Neural cell (in vitro differentiated cells): ENCODE measurements around the gene SIDT1. TPM values are rescaled to one million over a fixed set of nuclear protein-coding genes. Genes with fewer than 3 reads are reported as not detected.
"Not testable (repeated sequence)": the region's sequence is repeated elsewhere in the genome, so short reads cannot be mapped to it uniquely, and the experiment has no call there.

ENCODE experiments used
- H2AFZ ChIP-seq: fragments of 200-600, 300-800 bp; sonication (generic), shearing (Covaris generic); 2 replicates; pipeline ENCODE4 v1.6.0; 2014; ENCODE audit warnings: low read depth, mild to moderate bottlenecking, antibody characterized with exemption, low read length, moderate library complexity
- H3F3A ChIP-seq: fragments of 200-600 bp; shearing (Covaris generic); 2 replicates; pipeline ENCODE4 v1.6.1; 2016; ENCODE audit warnings: mild to moderate bottlenecking, moderate library complexity, mixed read lengths, antibody characterized with exemption, low read length; ENCODE audit not compliant: insufficient read depth, poor library complexity, severe bottlenecking
- H3K27ac ChIP-seq: fragments of 200-600, 300-800 bp; sonication (generic), shearing (Covaris generic); 2 replicates; pipeline ENCODE4 v1.5.1; 2014; ENCODE audit warnings: mild to moderate bottlenecking, low read length, moderate library complexity
- H3K27me3 ChIP-seq: fragments of 300-800, 200-600 bp; sonication (generic), shearing (Covaris generic); 2 replicates; pipeline ENCODE4 v1.6.0; 2014; ENCODE audit warnings: mild to moderate bottlenecking, low read depth, low read length, moderate library complexity; ENCODE audit not compliant: insufficient read depth
- H3K36me3 ChIP-seq: fragments of 300-800, 200-600 bp; sonication (generic), shearing (Covaris generic); 2 replicates; pipeline ENCODE4 v1.5.1; 2014; ENCODE audit warnings: mild to moderate bottlenecking, antibody characterized with exemption, low read length, moderate library complexity; ENCODE audit not compliant: insufficient read depth
- H3K4me2 ChIP-seq: fragments of 300-800, 200-600 bp; sonication (generic), shearing (Covaris generic); 2 replicates; pipeline ENCODE4 v1.6.0; 2014; ENCODE audit warnings: mild to moderate bottlenecking, low read length
- H3K4me3 ChIP-seq: fragments of 300-800, 200-600 bp; sonication (generic), shearing (Covaris generic); 2 replicates; pipeline ENCODE4 v1.5.1; 2014; ENCODE audit warnings: mild to moderate bottlenecking, low read length, moderate library complexity
- H3K79me2 ChIP-seq: fragments of 200-600 bp; shearing (Covaris generic); replicated peaks from 2 replicates; pipeline ENCODE4 v1.6.0; 2014; ENCODE audit warnings: mild to moderate bottlenecking, low read length, moderate library complexity; ENCODE audit not compliant: insufficient read depth
- H3K9ac ChIP-seq: fragments of 300-800, 200-600 bp; sonication (generic), shearing (Covaris generic); 2 replicates; pipeline ENCODE4 v1.6.1; 2016; ENCODE audit warnings: mild to moderate bottlenecking, low read length, mixed read lengths
- H3K9me2 ChIP-seq: fragments of 200-600 bp; shearing (Covaris generic); 2 replicates; pipeline ENCODE4 v1.6.1; 2016; ENCODE audit warnings: mild to moderate bottlenecking, low read length, mixed read lengths; ENCODE audit not compliant: insufficient read depth
- H3K9me3 ChIP-seq: fragments of 200-600, 300-800 bp; sonication (generic), shearing (Covaris generic); 2 replicates; pipeline ENCODE4 v1.6.1; 2016; ENCODE audit warnings: mild to moderate bottlenecking, mixed run types, low read length, moderate library complexity, mixed read lengths
- H4K20me1 ChIP-seq: fragments of 200-600 bp; shearing (Covaris generic); 2 replicates; pipeline ENCODE4 v1.6.1; 2016; ENCODE audit warnings: mild to moderate bottlenecking, mixed run types; ENCODE audit not compliant: insufficient read depth
- EP300 ChIP-seq: fragments of 450-650 bp; conservative IDR thresholded peaks from 2 replicates; pipeline ENCODE4 v1.6.1; 2014; ENCODE audit warnings: antibody characterized with exemption, mild to moderate bottlenecking, moderate library complexity; ENCODE audit not compliant: poor library complexity, severe bottlenecking
- EZH2 ChIP-seq: fragments of 200-600, 300-800 bp; shearing (Covaris generic), sonication (generic); IDR thresholded peaks from 2 replicates; pipeline ENCODE4 v1.6.1; 2014; ENCODE audit warnings: antibody characterized with exemption, low read length, borderline replicate concordance, mild to moderate bottlenecking; ENCODE audit not compliant: insufficient read depth, poor library complexity, severe bottlenecking
- MXI1 ChIP-seq: fragments of 450-650 bp; conservative IDR thresholded peaks from 2 replicates; pipeline ENCODE4 v1.6.1; 2014; ENCODE audit warnings: antibody characterized with exemption, mild to moderate bottlenecking; ENCODE audit not compliant: poor library complexity, severe bottlenecking
- POLR2AphosphoS5 ChIP-seq: IDR thresholded peaks from 2 replicates; pipeline ENCODE4 v1.6.1; 2012
- RAD21 ChIP-seq: fragments of 450-650 bp; conservative IDR thresholded peaks from 2 replicates; pipeline ENCODE4 v1.6.1; 2014; ENCODE audit warnings: antibody characterized with exemption, mild to moderate bottlenecking, moderate library complexity
- SMC3 ChIP-seq: fragments of 450-650 bp; conservative IDR thresholded peaks from 2 replicates; pipeline ENCODE4 v1.6.1; 2014; ENCODE audit warnings: antibody characterized with exemption, mild to moderate bottlenecking, moderate library complexity; ENCODE audit not compliant: poor library complexity
- TAF1 ChIP-seq: IDR thresholded peaks from 2 replicates; pipeline ENCODE4 v1.6.1; 2012; ENCODE audit warnings: low read depth
- polyA plus RNA-seq: library from polyadenylated mRNA; depleted of rRNA; stranded (reverse); fragments of >200 nt; gene quantifications from 2 replicates; pipeline ENCODE4 v1.2.3, GENCODE V29; 2014
- TF ChIP-seq, protein P1 (sequence below): fragments of 450-650 bp; IDR thresholded peaks from 2 replicates; pipeline ENCODE4 v1.5.1; 2014; ENCODE audit warnings: antibody characterized with exemption, mild to moderate bottlenecking, moderate library complexity; ENCODE audit not compliant: poor library complexity, severe bottlenecking
- TF ChIP-seq, protein P2 (sequence below): IDR thresholded peaks from 2 replicates; pipeline ENCODE4 v1.6.1; 2012; ENCODE audit warnings: borderline replicate concordance

Gene SIDT1
- polyA plus RNA-seq, 1 donor from 2014 or later, result 0.22 TPM

DNA sequence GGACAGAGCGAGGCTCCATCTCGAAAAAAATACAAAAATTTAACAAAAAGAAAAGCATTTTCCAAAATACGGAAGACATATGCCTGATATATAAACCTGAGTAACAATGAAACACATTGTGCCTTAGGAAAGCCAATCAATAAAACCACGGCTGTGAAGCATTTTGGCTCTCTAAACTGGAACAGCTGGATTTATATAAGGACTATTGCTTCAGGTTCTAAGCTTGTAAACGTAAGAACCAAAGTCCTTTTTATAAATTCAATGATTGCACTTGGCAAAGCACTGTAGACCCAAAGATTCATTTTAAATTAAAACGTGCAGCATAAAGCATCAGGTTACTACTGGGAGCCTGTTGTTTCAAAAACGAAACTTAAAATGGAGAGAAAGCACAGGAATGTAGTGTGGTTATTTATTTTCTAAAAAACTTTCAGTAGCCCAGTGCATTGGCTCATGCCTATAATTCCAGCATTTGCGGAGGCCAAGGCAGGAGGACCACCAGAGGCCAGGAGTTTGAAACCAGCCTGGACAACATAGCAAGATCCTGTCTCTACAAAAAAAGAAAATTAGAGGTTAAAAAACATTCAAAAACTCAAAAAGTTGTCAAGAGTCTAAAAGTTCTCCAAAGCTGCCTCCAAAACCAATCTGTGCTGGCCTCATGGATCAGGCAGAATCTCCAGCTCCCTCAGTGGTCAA lies 102.6 kb downstream of the SIDT1 start:
- Histone ChIP-seq H3K4me3 (no peak overlapping the region), H2AFZ (no peak overlapping the region), H3K27ac (no peak overlapping the region), H3K9ac (no peak overlapping the region), H3F3A (no peaks in the 10 kb centered on the region), H3K36me3 (no peaks in the 10 kb centered on the region), H3K9me3 (no peaks in the 10 kb centered on the region), H4K20me1 (no peaks in the 10 kb centered on the region), H3K79me2 (no peaks in the 10 kb centered on the region), H3K4me2 (no peak overlapping the region), H3K9me2 (no peaks in the 10 kb centered on the region), H3K27me3 (no peaks in the 10 kb centered on the region)
- TF ChIP-seq, protein P1, sequence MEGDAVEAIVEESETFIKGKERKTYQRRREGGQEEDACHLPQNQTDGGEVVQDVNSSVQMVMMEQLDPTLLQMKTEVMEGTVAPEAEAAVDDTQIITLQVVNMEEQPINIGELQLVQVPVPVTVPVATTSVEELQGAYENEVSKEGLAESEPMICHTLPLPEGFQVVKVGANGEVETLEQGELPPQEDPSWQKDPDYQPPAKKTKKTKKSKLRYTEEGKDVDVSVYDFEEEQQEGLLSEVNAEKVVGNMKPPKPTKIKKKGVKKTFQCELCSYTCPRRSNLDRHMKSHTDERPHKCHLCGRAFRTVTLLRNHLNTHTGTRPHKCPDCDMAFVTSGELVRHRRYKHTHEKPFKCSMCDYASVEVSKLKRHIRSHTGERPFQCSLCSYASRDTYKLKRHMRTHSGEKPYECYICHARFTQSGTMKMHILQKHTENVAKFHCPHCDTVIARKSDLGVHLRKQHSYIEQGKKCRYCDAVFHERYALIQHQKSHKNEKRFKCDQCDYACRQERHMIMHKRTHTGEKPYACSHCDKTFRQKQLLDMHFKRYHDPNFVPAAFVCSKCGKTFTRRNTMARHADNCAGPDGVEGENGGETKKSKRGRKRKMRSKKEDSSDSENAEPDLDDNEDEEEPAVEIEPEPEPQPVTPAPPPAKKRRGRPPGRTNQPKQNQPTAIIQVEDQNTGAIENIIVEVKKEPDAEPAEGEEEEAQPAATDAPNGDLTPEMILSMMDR, result no peak
- TF ChIP-seq POLR2AphosphoS5, result no peak
- no peak for TF ChIP-seq TAF1
- TF ChIP-seq, protein P2, sequence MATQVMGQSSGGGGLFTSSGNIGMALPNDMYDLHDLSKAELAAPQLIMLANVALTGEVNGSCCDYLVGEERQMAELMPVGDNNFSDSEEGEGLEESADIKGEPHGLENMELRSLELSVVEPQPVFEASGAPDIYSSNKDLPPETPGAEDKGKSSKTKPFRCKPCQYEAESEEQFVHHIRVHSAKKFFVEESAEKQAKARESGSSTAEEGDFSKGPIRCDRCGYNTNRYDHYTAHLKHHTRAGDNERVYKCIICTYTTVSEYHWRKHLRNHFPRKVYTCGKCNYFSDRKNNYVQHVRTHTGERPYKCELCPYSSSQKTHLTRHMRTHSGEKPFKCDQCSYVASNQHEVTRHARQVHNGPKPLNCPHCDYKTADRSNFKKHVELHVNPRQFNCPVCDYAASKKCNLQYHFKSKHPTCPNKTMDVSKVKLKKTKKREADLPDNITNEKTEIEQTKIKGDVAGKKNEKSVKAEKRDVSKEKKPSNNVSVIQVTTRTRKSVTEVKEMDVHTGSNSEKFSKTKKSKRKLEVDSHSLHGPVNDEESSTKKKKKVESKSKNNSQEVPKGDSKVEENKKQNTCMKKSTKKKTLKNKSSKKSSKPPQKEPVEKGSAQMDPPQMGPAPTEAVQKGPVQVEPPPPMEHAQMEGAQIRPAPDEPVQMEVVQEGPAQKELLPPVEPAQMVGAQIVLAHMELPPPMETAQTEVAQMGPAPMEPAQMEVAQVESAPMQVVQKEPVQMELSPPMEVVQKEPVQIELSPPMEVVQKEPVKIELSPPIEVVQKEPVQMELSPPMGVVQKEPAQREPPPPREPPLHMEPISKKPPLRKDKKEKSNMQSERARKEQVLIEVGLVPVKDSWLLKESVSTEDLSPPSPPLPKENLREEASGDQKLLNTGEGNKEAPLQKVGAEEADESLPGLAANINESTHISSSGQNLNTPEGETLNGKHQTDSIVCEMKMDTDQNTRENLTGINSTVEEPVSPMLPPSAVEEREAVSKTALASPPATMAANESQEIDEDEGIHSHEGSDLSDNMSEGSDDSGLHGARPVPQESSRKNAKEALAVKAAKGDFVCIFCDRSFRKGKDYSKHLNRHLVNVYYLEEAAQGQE, result no peak
- TF ChIP-seq RAD21, result no peak
- TF ChIP-seq MXI1, result no peak
- no peak for TF ChIP-seq EZH2
- no peak for TF ChIP-seq SMC3
- no peak for TF ChIP-seq EP300

DNA sequence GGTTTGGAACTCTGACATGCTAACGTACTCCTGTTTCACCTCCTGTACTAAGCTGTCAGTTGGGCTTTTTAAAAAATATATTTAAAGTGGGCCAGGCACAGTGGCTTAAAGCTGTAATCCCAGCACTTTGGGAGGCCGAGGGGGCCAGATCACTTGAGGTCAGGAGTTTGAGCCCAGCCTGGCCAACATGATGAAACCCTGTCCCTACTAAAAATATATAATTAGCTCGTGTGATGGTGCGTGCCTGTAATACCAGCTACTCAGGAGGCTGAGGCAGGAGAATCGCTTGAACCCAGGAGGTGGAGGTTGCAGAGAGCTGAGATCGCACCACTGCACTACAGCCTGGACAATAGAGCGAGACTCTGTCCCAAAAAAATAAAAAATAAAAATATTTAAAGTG lies 103.7 kb downstream of the SIDT1 start:
- H2AFZ ChIP-seq, H3K79me2 ChIP-seq, H3K36me3 ChIP-seq, H4K20me1 ChIP-seq, H3K27me3 ChIP-seq, H3K9me3 ChIP-seq, H3K9ac ChIP-seq, H3K4me3 ChIP-seq, H3K4me2 ChIP-seq, H3F3A ChIP-seq, H3K9me2 ChIP-seq, H3K27ac ChIP-seq: not testable (repeated sequence)

DNA sequence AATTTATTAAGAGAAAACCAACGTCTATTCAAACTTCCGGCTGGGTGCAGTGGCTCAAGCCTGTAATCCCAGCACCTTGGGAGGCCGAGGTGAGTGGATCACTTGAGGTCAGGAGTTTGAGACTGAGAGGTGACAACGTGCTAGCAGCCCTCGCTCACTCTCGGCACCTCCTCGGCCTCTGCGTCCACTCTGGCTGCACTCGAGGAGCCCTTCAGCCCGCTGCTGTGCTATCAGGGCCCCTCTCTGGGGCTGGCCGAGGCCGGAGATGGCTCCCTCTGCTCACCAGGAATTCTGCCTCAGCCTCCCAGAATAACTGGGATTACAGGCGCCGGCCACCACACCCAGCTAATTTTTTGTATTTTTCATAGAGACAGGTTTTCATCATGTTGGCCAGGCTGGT lies 105.4 kb downstream of the SIDT1 start:
- no peaks in the 10 kb centered on the region for H4K20me1 ChIP-seq
- H3F3A ChIP-seq, result no peaks in the 10 kb centered on the region
- no peaks in the 10 kb centered on the region for H3K9me3 ChIP-seq
- H3K36me3 ChIP-seq, result no peaks in the 10 kb centered on the region
- H3K4me2 ChIP-seq, result no peak overlapping the region
- H3K9ac ChIP-seq, result no peak overlapping the region
- H3K9me2 ChIP-seq, result no peaks in the 10 kb centered on the region
- H3K4me3 ChIP-seq, result no peak overlapping the region
- no peak overlapping the region for H3K27ac ChIP-seq
- H3K79me2 ChIP-seq, result no peaks in the 10 kb centered on the region
- no peak overlapping the region for H2AFZ ChIP-seq
- H3K27me3 ChIP-seq, result no peaks in the 10 kb centered on the region
- TF ChIP-seq POLR2AphosphoS5 (no peak), EP300 (no peak), SMC3 (no peak), MXI1 (no peak), RAD21 (no peak), TAF1 (no peak), EZH2 (no peak)
- TF ChIP-seq, protein P2, result no peak
- TF ChIP-seq, protein P1, result no peak
